Measurements from ENCODE around the gene PCARE.

- TF ChIP-seq POLR2A (IDR thresholded peaks at IDR 0.05) (no peak), CTCF (IDR thresholded peaks at IDR 0.05) (no peak)
Observed at GRCh38 chr2:29025711-29026110, 48.6 kb downstream of the PCARE start.
